Activated T-helper 1 cell treated with anti-CD3 and anti-CD28 coated beads, Interleukin-2, amount 50 U/mL, for 16 hours (primary cell): ENCODE measurements around the gene CALN1.

Experiments used
- DNase-seq, 2 donors: peaks; one replicate each; pipeline ENCODE4 v3.0.0-alpha.2; 2020; ENCODE audit warnings: low read depth in 1 of 2, low spot score in 1 of 2

CALN1 gene

DNA sequence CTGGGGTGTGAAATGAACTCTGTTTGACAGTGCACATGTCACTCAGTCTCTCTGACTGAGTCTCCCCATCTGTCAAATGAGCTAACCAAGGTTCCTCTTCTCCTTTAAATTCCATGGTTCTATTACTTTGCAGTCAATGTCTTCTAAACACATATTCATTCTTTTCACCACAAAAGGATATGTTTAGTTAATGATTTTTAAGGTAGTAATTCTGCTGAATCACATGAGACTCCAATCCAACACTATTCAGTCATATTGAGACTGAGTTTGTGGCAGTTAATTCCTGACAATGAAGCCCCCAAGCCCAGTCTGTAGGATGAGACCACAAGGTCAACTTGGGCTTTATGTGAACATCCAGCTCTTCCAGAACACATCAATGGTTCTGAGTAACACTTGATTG is 85.3 kb downstream of the CALN1 start:
- no peak for DNase-seq

- no peak for DNase-seq
These were observed 85.8 kb downstream of the CALN1 start for GRCh38 chr7:72326365-72326764.

DNA sequence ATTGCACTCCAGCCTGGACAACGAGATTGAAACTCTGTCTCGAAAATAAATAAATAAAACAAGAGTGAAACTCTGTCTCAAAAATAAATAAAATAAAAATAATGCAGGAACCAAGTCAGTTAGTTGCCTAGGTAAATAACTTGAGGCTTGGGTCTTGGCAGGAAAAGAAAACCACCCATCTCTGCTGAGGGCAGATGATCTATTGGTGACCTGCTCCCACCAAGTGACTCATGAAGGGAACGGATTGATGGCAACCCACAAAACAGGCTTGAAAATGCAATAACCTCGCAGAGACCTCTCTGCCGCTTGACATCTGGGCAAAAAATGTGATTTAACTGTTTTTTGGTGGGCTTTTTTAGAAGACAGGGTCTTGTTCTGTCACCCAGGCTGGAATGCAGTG is 86.6 kb downstream of the CALN1 start:
- DNase-seq, result no peak

DNA sequence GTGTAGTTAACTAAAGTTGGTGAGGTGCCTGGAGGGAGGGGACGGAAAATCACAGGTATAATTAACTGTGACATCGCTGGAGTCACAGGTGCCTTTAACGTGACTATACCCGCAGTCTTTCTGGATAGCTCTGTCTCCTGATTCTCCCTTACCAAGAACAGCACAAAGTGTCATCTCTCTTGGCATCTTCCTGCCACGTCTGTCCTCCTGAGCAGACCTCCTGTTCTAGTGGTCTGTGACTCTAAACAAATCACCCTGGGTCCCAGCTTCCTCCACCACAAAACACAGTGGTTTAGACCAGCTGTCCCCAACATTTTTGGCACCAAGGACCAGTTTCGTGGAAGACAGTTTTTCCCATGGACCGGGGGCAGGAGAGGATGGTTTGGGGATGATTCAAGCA is 90.5 kb downstream of the CALN1 start:
- no peak for DNase-seq

DNA sequence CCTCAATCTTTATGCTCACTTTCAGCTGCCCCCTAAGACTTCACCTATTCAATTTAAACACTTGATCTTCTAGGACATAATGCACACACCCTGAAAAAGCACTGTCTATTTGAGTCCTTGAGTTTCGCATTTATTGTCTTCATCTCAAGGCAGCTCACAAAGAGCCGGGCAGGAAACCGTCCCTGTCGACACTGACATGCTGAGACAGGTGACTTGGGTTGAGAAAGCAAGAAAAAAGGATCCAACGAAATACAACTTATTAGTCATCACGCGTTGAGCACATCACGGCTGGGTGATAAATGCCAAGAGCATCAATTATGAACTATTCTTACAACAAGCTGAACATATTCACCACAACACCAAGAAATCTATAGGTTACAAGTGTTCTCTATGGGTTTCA is 91.1 kb downstream of the CALN1 start:
- no peak for DNase-seq

DNA sequence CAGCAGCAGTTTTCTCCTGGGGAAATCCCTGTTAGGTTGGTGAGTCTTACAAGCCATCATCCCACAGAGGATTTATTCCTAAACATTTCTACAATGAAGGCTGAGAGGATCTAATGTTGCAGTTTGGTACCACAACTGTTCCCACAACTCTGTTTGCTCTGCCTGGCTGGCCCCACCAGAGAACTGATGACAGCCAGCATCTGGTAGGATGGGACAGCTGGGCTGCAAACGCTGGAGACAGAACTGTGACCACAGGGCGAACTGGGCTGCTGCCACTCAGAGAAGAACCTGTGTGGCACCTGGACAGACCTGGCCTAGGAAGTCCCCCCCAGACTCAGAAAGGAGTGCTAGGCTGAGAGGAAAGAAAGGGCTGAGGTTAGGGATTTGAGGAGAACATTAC is 94.8 kb downstream of the CALN1 start:
- no peak for DNase-seq

GRCh38 chr7:72316148-72316547 is 96.0 kb downstream of the CALN1 start:
- no peak for DNase-seq

- DNase-seq, result no peak
These were observed 98.2 kb downstream of the CALN1 start for GRCh38 chr7:72313906-72314305.

GRCh38 chr7:72310301-72310700 is 101.8 kb downstream of the CALN1 start:
- DNase-seq, result no peak

DNA sequence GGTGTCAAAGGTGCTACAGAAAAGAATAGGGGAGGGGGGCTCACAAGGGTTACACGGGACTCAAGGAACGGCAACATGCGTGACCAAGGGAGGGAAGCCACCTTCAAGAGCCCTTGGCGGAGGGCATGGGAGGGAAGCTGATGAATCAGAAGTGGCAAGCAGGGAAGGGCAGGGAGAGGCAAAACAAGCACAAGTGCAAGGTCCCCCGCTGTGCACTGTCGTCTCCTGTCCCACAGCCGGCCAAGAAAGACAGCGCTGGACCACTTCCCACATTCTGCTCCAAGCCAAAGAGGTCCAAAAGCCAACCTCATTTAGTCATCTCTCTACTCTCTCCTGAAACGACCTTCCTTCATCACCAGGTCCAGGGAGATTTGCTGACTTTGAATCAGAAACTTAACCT is 102.7 kb downstream of the CALN1 start:
- no peak for DNase-seq

DNA sequence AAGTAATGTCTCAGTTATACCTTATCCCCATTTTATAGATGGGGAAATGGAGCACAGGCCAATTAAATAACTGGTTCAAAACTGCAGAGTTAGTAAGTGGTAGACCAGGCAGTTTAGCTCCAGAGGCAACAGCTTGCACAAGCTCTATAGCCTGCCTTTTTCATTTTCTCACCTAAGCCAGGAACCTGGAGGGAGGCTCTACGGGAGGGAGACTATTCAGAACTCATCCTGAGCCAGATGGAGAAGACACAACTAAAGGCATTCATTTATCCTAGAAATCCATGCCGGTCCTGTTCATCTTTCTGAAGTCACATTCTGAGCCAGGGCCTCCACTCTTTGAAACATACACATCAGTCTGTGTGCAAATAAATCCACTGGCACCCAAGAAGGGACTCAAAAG is 103.2 kb downstream of the CALN1 start:
- DNase-seq, result no peak

GRCh38 chr7:72307566-72307965 is 104.6 kb downstream of the CALN1 start:
- no peak for DNase-seq

DNA sequence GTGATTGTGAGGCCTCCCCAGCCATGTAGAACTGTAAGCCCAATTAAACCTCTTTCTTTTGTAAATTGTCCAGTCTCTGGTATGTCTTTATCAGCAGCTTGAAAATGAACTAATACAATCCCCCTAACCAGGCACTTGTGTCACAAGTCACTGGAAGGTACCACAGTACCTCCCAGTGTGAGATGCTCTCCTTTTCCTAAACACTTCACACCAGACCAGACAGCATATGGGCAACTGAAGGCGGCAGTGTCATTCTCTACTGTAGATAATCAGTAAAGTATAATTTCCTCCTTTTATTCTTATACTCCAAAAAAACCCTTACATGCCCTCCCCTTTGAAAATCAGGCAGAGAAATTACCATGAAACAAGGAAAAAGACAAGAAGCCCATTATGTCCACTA is 113.2 kb downstream of the CALN1 start:
- DNase-seq, result no peak

GRCh38 chr7:72298091-72298490 is 114.0 kb downstream of the CALN1 start:
- DNase-seq, result no peak

DNA sequence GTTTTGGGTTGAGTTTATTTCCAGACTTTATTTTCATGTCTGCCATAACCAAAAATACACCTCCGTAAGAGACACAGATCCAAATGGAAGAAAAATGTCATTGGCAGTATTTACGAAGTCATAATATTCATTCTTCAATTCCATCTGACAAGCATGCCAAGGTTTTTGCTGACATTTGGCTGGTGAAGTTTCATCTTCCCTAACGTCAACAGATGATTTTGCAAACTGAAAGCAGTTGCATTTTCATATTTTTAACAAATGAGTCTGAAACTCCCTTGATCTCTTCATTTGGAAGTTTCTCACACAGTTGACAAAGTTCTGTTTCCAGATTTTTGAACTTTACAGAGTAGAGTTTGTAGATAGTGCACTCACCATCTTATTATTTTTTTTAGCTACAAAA is 114.5 kb downstream of the CALN1 start:
- no peak for DNase-seq

DNA sequence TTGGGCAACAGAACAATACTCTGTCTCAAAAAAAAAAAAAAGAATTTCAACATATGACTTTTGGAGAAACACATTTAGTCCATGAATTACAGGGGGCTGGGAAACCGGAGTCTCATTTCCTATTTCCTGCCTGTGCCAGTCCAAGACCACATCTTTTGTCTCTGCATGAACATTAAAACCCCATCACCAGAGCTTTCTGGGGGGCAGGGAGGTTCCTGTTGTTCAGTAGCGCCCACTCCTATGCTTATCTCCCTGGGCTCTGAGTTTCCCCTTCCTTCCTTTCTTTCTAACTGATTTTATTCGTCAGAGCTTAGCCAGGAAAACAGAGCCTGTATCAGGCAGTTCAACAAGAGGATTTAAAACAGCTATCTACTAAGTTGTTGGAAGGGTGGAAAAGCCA is 119.3 kb downstream of the CALN1 start:
- DNase-seq, result no peak

DNA sequence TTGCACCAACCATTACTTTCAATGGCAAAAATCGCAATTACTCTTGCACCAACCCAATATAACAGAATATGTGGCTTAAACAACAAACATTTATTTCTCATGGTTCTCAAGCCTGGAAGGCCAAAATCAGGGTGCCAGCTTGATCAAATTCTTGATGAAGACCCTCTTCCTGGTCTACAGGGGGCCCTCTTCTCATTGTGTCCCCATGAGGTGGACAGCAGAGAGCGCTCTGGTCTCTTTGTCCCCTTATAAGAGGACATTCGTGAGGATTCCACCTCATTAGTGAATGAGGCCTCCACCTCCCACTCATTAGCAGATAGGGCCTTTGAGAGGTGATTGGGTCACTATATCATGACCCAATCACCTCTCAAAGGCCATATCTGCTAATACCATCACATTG is 120.0 kb downstream of the CALN1 start:
- no peak for DNase-seq

- no peak for DNase-seq
These were observed 125.6 kb downstream of the CALN1 start for GRCh38 chr7:72286519-72286918.

DNA sequence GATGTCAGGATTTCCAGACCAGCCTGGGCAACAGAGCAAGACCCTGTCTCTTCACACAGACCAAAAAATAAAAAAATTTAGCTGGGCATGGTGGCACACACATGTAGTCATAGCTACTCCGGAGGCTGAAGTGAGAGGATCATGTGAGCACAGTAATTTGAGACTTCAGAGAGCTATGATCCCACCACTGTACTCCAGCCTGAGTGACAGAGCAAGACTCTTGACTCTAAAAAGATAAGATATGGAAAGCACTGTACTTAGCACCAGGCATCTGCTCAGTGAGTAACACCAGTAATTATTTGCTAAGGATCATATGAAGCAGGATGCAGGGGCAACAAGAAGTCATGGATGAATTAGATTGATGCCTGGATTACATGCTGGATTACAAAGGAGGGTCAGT is 128.8 kb downstream of the CALN1 start:
- no peak for DNase-seq

DNA sequence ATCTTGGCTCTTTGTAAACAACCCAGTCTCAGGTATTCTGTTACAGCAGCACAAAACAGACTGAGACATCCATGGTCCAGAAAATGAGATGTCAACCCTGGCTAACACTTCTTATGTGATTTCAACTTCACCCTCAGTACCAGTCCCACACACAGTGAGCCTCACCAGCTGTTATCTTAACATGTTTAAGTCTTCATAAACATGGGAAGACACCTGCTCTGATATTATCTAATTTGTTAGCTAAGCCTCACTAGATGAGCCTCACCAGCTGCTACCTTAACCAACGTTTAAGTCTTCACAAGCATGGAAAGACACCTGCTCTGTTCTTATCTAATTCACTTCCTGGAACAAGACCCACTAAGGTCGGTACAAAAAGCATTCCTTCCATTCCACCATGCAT is 130.8 kb downstream of the CALN1 start:
- DNase-seq, result no peak

DNA sequence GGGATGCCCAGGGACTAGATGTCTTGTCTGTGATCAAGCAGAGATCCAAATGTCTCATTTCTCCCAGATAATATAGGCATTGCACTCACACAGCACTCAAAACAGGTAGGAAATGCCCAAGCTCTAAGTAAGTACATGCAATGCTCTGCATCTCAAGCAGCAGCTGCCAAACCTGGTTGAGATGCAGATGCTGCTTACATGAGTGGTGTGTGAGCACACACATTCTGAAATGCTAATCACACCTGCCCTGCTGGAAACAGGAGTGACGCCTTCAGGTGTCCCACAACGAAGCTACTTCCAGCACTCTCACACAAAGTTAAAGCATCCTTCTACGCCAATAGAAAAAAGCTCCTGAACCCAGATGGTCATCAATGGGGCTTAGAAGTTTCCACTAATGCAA is 132.9 kb downstream of the CALN1 start:
- no peak for DNase-seq

- no peak for DNase-seq
These were observed 133.6 kb downstream of the CALN1 start for GRCh38 chr7:72278550-72278949.

DNA sequence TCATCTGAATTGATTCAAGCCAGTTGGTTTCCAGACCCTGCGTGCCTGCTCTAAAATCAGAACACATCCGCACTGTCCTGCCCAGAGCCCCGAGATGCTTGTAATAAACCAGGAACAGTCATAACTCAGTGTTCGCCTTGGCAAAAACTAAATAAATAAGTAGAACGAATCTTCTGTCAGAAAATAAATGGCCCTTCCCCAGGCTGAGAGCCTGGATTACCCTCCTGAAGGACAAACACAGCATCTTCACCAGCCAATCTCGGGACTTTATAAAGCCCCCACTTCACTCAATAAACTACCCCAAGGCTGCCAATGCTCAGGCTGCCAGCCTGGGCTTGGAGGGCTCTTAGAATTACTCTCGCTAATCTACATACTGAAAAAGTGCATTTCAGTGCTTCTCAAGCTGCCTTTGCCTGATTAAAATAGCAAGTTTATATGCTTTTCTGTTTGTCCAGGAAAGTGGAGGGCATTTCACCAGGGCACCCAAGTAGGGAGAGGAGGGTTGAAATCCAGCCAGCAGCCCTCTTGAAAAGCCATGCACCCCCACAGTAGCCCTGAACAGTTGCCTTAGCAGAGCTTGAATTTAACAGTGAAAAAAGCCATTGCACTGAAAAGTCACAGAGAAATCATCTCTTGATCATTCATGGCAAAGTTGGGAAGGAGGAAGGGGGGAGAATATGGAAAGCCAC is 136.6 kb downstream of the CALN1 start:
- DNase-seq, result no peak

DNA sequence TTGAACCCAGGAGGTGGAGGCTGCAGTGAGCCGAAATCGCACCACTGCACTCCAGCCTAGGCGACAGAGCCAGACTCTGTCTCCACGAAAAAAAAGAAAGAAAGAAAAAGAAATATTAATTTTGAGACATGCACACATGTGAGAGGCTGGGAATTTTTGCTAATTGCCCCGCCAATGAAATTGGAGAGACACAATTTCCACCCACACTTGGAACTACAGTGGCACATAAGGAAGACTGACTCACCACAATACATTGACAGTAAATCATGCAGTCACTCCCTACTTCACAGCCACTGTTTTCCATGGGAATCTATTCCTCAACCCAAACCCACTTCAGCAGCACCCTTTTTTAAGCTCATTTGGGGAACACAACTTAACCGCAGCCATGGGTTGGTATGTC is 139.7 kb downstream of the CALN1 start:
- no peak for DNase-seq
